Left colon (tissue), 2 donors: ENCODE data around the gene PTDSS2. TPM values are rescaled to one million over a fixed set of nuclear protein-coding genes. Genes with fewer than 3 reads are reported as not detected.
"Not testable (repeated sequence)": the region's sequence is repeated elsewhere in the genome, so short reads cannot be mapped to it uniquely, and the experiment has no call there.

Source experiments
- ATAC-seq: fragments of 200-7000 bp; cut with Tn5 transposase; one replicate; pipeline ENCODE4 v1.9.1; 2020; ENCODE audit warnings: mild to moderate bottlenecking, moderate library complexity
- DNase-seq, 2 donors: peaks; one replicate each; pipeline ENCODE4 v3.0.0-alpha.2; 2020
- intact Hi-C, 2 donors: fragments of 100-400 bp; cut with DNase I in 1 of 2; cut with micrococcal nuclease in 1 of 2; formaldehyde crosslinking; loops; one replicate each; pipeline versions ENCODE4 v1.11.2 to v1.14.0; 2022; cut with DNase I, micrococcal nuclease
- total RNA-seq, 2 donors: library from RNA; stranded (reverse); fragmentation: NEBNext Ultra II Directional; extraction: Animal tissue kit (Norgen Biotek cat#: 25700); gene quantifications; one replicate each; pipeline ENCODE4 v1.2.1, GENCODE V29; 2021
- donor health status: DM: no; HTN: no; CAD: no.
- donor health status: DM: yes; HTN: yes; CAD: no.

Gene PTDSS2
- total RNA-seq, 2 donors from 2014 or later, result 23.3 to 27.4 TPM

DNA sequence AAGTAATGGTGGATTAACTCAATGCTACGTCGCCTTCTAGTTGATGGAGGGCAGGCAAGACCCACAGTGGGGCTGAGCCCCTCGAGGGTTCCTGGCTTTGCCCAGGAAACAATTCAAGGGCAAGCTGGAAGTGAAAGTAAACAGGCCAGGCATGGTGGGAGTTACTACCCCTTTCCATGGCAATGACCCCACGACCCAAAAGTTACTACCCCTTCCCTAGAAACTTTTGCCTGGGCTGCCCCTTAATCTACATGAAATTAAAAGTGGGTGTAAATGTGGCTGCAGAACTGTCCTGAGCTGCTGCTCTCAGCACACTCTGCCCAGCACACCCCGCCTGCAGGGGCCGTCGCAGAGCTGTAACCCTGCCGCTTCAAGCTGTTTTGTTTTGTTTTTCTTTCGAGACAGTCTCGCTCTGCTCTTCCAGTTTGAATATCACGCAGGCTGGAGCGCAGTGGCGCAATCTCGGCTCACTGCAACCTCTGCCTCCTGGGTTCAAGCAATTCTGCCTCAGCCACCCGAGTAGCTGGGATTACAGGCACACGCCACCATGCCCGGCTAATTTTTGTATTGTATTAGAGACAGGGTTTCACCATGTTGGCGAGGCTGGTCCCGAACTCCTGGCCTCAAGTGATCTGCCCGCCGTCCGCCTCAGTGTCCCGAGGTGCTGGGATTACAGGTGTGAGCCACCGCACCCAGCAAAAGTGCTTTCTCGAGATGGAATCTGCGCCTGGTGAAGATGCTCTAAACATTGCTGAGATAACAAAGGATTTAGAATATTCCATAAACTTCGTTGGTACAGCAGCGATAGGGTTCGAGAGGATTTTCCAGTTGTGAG, 62.9 kb downstream of the PTDSS2 start:
- intact Hi-C loops, result no loop called here
- ATAC-seq, result no peak
- DNase-seq, result no peak

DNA sequence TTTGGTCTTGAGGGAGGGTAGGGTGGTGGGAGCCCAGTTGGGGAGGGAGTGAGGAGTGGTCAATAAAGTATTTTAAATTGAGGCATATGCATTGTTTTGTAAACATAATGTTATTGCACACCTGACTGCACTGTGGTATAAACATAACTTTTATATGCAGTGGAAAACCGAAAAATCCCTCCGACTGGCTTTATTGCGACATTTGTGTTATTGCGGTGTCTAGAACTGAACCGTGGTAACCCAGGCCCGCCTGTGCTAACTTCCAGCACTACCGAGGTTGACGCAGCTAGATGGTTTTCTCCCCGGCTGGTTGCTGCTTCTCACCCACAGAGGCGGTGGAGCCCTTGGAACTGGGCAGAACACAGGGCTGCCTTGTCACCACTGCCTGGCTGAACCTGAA, 64.5 kb downstream of the PTDSS2 start:
- intact Hi-C loops, result no loop called here
- ATAC-seq (no peak), DNase-seq (no peak)

DNA sequence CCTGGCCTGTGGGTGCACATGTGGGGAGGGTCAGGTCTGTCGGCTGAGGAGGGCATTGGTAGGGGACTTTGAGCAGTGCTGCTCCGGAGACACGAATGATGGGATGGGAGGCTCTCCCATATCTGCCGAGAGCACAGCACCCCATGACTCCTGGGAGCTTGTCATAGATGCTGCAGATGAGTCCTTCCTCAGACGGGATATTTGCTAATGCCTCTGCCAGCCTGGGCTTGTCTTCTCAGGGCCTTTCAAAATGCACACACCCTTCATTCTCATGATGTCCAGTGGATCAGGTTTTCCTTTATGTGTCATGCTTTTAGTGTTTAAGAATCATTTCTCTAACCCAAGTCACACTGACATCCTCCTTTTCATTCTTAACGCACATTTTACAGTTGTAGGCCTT, 65.1 kb downstream of the PTDSS2 start:
- DNase-seq, result no peak
- no peak for ATAC-seq
- intact Hi-C loops, result no loop called here

DNA sequence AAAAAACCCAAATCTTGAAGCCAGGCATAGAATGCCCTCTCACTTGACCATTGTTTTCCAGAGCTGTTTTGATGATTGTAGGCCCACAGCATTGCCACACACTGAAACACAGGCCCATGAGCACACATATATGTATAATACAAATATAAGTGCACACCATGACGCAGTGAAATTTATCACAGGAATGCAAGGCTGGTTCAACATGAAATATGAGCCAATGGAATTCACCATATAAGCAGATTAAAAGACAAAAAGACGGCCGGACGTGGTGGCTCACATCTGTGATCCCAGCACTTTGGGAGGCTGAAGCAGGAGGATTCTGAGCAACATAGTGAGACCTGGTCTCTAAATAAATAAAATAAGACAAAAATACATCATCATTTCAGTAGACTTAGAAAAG, 66.3 kb downstream of the PTDSS2 start:
- no peak for DNase-seq
- ATAC-seq, result no peak
- intact Hi-C loops, result no loop called here

DNA sequence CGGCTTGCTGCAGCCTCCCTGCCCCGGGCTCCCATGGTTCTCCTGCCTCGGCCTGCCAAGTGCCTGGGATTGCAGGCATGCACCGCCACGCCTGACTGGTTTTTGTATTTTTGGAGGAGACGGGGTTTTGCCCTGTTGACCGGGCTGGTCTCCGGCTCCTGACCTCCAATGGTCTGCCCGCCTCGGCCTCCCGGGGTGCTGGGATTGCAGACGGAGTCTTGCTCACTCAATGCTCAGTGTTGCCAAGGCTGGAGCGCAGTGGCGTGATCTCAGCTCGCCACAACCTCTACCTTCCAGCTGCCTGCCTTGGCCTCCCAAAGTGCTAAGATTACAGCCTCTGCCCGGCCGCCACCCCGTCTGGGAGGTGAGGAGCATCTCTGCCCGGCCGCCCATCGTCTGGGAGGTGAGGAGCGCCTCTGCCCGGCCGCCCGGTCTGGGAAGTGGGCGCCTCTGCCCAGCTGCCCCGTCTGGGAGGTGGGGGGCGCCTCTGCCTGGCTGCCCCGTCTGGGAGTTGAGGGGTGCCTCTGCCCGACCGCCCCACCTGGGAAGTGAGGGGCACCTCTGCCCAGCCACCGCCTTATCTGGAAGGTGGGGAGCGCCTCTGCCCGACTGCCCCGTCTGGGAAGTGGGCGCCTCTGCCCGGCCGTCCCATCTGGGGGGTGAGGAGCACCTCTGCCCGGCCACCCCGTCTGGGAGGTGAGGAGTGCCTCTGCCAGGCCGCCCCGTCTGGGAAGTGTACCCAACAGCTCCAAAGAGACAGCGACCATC, 67.0 kb downstream of the PTDSS2 start:
- DNase-seq, intact Hi-C loops: not testable (repeated sequence)

DNA sequence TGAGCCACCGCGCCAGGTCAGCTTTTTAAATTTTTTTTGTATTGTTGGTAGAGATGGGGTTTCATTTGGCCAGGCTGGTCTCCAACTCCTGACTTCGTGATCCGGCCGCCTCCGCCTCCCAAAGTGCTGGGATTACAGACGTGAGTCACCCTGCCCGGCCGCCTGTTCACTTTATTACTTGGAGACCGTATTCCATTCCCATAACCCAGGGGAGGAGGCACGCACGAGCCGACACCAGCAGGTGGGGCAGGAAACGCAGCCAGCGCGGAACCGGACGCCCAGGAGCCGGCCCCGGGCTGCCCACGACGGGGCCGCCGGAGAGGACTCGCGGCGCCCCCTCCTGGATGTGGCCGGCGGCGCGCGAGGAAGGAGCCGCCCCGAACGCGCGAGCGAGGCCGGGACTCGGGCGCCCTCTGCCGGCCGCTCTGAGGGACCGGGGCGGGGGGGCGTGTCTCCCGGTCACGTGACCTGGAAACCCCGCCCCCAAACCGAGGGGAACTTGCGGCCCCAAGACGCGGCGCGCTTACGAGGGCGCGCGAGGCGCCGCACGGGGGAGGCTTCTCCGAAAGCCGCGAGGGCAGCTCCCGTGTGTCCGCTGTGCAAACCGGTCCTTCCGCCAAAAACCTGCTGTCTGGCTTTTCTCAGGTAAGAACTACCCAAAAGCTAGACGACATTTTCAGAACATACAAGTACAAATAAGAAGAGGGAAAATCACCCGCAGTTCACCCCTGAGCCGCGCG, 68.6 kb downstream of the PTDSS2 start:
- ATAC-seq (peak; percentile 99), DNase-seq (peak; percentile 92 to 96)
- intact Hi-C loops, result no loop called here

More for the DNA sequence above, 67.0 kb downstream of the PTDSS2 start:
- not testable (repeated sequence) for ATAC-seq

DNA sequence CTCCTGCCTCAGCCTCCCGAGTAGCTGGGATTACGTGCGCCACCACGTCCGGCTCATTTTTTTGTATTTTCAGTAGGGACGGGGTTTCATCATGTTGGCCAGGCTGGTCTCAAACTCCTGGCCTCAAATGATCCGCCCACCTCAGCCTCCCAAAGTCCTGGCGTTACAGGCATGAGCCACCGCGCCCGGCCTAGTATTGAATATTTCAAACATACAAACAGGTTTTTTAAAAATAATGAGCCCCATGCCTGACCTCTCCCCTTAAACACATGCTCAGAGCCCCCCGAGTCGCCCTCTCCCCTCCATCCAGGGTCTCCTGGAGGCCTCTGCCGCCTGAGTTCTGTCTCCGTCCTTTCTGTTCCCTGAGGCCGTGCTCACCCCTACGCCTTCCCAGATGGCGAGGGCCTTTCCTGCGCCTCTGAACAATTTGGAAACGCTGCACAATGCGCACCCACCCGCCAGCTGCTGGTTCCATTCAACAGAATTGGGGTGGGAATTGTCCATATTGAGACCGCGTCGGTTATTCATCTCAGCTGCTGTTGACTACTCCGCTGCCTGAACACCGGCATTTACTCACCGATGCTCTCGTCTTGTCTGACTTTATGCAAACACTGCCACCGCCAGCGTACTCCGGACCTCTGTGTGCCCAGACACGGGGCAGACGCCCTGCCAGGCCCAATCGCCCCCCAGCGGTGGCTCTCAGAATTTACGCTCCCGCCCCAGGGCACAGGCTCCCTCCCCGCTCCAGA, 70.5 kb downstream of the PTDSS2 start:
- intact Hi-C loops, result no loop called here
- DNase-seq, result peak in 1 of 2 donors; percentile 8
- ATAC-seq, result no peak

DNA sequence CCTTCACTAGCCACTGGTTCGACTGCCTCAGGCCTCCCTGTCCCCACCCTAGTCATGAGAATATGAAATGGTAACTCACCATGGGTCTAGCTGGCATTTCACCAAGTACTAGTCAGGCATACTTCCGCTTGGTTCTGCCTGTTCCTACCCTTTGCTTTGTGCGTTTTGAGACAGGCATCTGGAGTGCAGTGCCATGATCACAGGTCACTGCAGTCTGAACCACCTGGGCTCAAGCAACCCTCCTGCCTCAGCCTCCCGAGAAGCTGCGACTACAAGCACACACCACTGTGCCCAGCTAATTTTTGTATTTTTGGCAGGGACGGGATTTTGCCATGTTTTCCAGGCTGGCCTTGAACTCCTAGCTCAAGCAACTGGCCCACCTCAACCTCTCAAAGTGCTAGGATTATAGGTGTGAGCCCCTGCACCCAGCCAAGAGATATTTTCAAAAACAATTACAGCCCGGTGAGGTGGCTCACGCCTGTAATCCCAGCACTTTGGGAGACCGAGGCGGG, 71.2 kb downstream of the PTDSS2 start:
- DNase-seq, result no peak
- intact Hi-C loops, result no loop called here
- no peak for ATAC-seq

DNA sequence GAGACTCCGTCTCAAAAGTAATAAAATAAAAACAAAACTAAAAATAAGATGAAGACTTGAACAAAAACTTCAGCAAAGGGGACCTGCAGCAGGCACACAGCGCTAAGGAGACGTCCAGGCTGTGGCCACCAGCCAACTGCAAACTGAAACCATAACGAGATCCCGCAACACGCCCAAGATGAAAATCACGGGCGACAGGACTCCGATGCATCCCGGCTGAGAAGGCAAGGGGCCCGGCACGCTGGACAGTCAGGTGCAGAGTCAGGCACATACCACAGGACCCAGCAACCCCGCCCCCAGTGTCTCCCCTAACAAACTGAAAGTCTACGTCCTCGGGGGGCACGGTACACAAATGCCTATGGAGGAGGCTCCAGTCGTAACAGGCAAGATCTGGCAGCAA, 76.1 kb downstream of the PTDSS2 start:
- DNase-seq (peak in 1 of 2 donors; percentile 5), ATAC-seq (no peak)
- intact Hi-C loops, result no loop called here

DNA sequence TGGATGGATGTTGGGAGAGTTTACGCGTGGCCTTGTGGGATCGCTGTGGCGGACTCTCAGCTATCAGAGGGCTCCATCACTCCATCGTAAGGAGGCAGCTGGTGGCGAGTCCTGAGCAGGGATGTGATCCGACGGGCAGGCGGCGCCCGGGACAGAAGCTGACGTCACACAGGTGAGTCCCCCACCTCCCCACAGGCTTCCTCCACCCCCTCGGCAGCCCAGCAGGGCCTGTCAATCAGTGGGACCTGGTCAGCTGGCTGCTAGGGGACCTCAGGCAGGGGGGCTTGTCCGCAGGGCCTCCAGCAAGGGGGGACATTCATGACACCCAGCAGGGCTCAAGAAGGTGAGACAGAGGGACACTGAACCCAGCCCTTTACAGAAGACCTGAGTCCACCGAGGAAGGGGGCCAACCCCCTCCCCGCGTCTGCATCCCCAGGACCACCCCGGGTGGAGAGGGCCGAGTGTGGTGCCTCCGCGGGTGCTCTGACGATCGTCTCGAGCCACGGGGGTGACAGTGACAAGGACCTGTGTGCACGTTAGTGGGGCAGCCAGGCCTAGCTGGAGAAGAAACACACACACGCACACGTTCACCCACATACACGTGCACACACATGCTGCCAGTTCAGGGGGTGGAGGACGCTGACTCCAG, 78.2 kb downstream of the PTDSS2 start:
- ATAC-seq, result no peak
- no peak for DNase-seq
- intact Hi-C loops, result no loop called here

DNA sequence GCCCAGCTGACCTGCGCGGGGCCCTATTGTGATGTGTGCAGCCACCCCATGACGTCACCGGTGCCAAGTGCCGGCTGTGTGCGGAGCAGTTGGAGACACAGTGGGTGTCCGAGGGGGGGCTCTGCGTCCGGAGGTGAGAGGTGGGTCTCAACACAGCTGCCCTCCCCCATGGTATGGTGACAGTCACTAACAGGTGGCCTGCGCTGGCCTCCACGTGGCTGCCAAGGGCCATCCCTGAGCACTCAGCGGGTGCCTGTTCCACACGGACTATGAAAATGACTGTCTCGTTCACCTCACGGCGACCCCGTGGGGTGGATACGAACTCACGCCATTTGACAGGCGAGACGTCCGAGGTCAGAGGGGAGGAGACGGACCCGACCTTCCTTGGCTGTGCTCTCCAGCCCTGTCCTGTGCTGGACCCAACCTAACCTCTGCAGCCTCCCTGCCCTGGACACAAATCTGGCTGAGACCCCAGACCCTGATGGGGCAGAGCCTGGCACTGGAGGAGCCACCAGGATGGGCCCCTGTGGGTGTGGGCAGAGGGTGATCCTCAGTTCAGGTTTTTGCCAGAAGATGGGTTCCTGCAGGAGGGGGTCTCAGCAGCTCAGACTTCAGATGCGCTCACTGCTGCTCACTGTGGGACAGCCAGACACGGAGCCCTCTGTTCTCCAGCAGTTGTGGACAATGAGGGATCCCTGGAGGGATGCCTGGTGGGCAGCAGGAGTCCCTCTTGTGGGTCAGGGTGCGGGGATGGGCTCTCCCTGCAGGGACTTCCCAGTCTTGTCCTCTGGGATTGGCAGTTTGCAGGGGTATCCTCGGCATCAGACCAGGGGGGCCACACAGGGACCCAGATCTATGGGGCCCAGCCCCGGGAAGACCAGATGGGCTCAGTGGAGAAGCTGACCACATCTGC, 79.0 kb downstream of the PTDSS2 start:
- intact Hi-C loops, result no loop called here
- ATAC-seq, result no peak
- no peak for DNase-seq

DNA sequence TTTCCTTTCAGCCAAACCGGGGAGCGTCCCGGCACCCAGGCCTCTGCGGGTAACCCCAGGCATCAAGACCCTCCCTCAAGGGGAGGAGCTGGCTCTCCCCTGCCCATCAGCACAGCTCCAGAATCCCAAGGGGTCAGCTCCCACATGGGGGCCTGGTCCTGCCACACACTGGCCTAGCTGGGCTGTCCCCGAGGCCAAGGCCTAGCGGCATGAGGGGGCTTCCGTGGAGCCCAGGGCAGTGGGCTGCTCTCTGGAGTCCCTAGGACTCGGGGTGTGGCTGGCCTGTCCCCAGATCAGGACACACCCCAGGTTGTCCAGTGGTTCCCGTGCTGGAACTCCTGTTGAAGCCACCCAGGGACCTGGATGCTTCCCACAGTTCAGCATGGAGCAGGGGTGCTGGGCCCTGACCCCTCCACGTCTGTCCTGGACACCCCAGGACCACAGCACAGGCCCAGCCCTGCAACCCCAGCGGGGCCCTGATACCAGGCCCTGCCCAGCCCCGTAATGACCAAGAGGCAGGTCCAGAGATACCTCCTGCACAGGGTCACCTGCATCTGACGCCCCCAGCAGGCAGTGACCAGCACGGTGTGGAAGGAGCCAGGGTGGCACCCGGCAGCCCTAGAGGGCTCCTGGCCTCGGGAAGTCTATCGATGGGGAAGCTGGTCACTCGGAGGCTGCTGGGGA, 79.8 kb downstream of the PTDSS2 start:
- intact Hi-C loops, result no loop called here
- ATAC-seq, result no peak
- no peak for DNase-seq

DNA sequence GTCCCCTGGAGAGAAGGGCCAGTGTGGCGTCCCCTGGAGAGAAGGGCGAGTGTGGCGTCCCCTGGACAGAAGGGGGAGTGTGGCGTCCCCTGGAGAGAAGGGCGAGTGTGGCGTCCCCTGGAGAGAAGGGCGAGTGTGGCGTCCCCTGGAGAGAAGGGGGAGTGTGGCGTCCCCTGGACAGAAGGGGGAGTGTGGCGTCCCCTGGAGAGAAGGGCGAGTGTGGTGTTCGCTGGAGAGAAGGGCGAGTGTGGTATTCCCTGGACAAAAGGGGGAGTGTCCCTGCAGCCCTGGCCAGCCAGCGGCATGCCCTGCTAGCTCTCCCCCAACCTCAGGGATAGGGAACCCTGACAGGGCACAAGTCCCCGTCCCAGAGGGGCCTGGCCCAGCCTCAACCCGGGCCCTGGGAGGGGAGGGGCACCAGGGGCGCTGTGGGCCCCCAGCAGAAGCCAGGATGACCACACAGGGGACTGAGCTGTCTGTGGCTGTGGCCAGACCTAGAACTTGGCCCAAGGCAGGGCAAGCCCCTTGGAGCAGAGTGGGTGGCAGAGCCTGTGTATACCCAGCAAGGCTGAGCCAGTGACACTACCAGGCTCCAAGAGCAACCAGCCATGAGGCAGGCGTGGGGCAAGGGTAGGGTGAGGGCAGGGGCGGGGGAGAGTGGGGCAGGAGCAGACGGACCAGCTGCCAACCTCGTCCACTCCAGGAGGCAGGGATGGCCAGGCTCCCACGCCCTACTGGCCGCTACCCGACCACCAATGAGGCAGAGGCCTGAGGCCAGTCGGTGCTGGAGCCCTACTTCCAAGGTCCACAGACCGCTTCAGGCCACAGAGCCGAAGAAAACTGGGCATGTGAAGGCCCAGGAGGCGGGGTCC, 81.1 kb downstream of the PTDSS2 start:
- intact Hi-C loops, result no loop called here
- ATAC-seq, result no peak
- DNase-seq, result no peak

DNA sequence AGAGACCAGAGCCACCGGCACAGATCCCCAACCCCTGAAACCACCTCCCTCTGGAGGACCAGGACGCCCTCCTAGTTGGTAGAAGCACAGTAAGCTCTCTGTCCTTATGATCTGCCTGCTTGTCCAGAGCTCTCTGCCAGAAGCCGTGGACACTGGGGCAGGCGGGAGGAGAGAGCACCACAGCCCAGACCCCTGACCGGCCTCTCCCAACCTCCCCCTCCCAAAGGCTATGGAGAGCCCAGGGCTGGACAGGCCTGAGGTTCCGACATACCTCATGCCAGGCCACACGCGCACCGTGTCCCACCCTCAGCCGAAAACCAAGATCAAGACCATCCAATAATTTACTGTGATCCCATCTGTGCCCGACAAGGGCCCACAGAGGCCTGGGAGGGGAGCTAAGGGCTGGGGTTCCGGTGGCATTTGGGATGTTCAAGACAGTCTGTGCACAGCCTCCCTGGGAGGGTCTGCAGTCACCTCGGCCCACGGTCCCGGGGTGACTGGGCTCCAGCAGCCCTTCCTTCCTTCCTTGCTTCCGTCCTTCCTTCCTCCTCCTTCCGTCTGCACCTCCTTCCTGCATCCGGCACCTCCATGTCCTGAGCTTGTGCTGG, 81.9 kb downstream of the PTDSS2 start:
- DNase-seq, result no peak
- ATAC-seq, result no peak
- intact Hi-C loops, result no loop called here

DNA sequence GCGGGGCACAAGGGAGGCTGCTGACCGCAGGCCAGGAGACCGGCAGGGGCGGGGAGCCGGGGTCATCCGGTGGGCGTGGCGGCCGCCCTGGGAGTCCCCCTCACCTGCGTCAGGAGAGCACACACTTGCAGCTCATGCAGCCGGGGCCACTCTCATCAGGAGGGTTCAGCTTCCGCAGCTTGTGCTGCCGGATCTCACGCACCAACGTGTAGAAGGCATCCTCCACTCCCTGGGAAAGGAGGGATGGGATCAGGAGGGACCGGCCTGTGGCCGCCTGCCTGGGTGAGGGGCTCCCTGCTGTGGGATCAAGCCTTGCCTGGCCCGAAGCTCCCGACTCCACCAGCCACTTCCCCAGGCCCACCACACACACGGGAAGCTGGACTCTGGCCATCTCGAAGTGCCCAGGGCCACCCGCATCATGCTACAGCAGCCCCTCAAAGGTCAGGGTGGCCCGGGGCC, 82.5 kb downstream of the PTDSS2 start:
- DNase-seq, result peak in 1 of 2 donors; percentile 7
- ATAC-seq, result no peak
- intact Hi-C loops, result no loop called here
